OCI-LY1 (cell line): ENCODE data around the gene ZNHIT2.

ENCODE experiments used
- H2AFZ ChIP-seq: fragments of 200-600 bp; sonication (generic), shearing (Covaris generic); 2 replicates; pipeline ENCODE4 v1.6.0; 2014; ENCODE audit warnings: antibody characterized with exemption, mild to moderate bottlenecking, low read length
- H3F3A ChIP-seq: fragments of 200-600 bp; sonication (generic), shearing (Covaris generic); 2 replicates; pipeline ENCODE4 v1.6.0; 2014; ENCODE audit warnings: mild to moderate bottlenecking, antibody characterized with exemption, low read length, moderate library complexity; ENCODE audit not compliant: insufficient read depth
- H3K27ac ChIP-seq: fragments of 200-600 bp; sonication (generic); 2 replicates; pipeline ENCODE4 v1.5.1; 2014; ENCODE audit warnings: low read length, mixed run types, mild to moderate bottlenecking, low read depth; ENCODE audit not compliant: poor library complexity, severe bottlenecking
- H3K27me3 ChIP-seq: fragments of 200-600 bp; sonication (generic); 2 replicates; pipeline ENCODE4 v1.6.0; 2014; ENCODE audit warnings: antibody characterized with exemption, mild to moderate bottlenecking, low read length, moderate library complexity; ENCODE audit not compliant: insufficient read depth
- H3K36me3 ChIP-seq: fragments of 200-600 bp; sonication (generic); 2 replicates; pipeline ENCODE4 v1.6.1; 2014; ENCODE audit warnings: mild to moderate bottlenecking, antibody characterized with exemption, low read length, moderate library complexity, mixed read lengths; ENCODE audit not compliant: insufficient read depth
- H3K4me1 ChIP-seq: fragments of 200-600 bp; sonication (generic); 2 replicates; pipeline ENCODE4 v1.5.1; 2014; ENCODE audit warnings: mild to moderate bottlenecking, low read length, moderate library complexity; ENCODE audit not compliant: insufficient read depth, severe bottlenecking
- H3K4me2 ChIP-seq: fragments of 200-600 bp; sonication (generic), shearing (Covaris generic); 2 replicates; pipeline ENCODE4 v1.6.1; 2014; ENCODE audit warnings: low read length
- H3K4me3 ChIP-seq: fragments of 200-600 bp; sonication (generic); 2 replicates; pipeline ENCODE4 v1.5.1; 2014; ENCODE audit warnings: low read length, low read depth, mild to moderate bottlenecking, mixed read lengths; ENCODE audit not compliant: poor library complexity, severe bottlenecking
- H3K79me2 ChIP-seq: fragments of 200-600 bp; shearing (Covaris generic); 2 replicates; pipeline ENCODE4 v1.6.1; 2016; ENCODE audit warnings: mixed run types, low read length, mixed read lengths; ENCODE audit not compliant: insufficient read depth
- H3K9ac ChIP-seq: fragments of 200-600 bp; sonication (generic), shearing (Covaris generic); 2 replicates; pipeline ENCODE4 v1.6.1; 2014; ENCODE audit warnings: mild to moderate bottlenecking, low read length, mixed read lengths
- H3K9me2 ChIP-seq: fragments of 200-600 bp; sonication (generic), shearing (Covaris generic); 2 replicates; pipeline ENCODE4 v1.6.1; 2014; ENCODE audit warnings: low read depth, mild to moderate bottlenecking, low read length, mixed read lengths
- H3K9me3 ChIP-seq: fragments of 200-600 bp; shearing (Covaris generic); 2 replicates; pipeline ENCODE4 v1.6.1; 2014; ENCODE audit warnings: low read length, mixed read lengths
- H4K20me1 ChIP-seq: fragments of 200-600 bp; sonication (generic), shearing (Covaris generic); 2 replicates; pipeline ENCODE4 v1.6.0; 2016; ENCODE audit warnings: mild to moderate bottlenecking, low read length; ENCODE audit not compliant: insufficient read depth
- EZH2 ChIP-seq: fragments of 200-600 bp; sonication (generic), shearing (Covaris generic); IDR thresholded peaks from 2 replicates; pipeline ENCODE4 v1.8.0; 2017; ENCODE audit warnings: borderline replicate concordance, mixed run types, mild to moderate bottlenecking, antibody characterized with exemption, low read length, moderate library complexity, mixed read lengths
- TF ChIP-seq, protein P1 (sequence below): fragments of 200-600 bp; sonication (generic), shearing (Covaris generic); IDR thresholded peaks from 2 replicates; pipeline ENCODE4 v1.5.1; 2017; ENCODE audit warnings: mild to moderate bottlenecking, antibody characterized with exemption, low read length, moderate library complexity, mixed read lengths

ZNHIT2 gene

DNA sequence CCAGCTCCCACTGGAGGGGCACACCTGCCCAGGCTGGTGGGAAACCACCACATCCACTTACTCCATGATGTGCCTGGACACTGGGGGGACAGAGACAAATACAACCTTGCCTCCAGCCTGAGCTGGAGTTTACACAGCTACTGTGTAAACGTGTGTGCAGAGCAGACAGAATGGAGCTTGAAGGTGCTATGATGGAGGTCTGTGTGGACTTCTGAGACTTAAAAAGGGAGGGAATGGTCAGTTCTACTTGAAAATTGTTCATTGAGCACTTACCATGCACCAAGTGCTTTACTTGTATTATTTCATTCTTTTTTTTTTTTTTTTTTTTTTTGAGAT, 44.9 kb downstream of the ZNHIT2 start:
- H3K4me2 ChIP-seq, result peak overlapping the region; percentile 47; the same call in 1 of the 2 replicates
- H2AFZ ChIP-seq, result no peak overlapping the region
- TF ChIP-seq, protein P1, sequence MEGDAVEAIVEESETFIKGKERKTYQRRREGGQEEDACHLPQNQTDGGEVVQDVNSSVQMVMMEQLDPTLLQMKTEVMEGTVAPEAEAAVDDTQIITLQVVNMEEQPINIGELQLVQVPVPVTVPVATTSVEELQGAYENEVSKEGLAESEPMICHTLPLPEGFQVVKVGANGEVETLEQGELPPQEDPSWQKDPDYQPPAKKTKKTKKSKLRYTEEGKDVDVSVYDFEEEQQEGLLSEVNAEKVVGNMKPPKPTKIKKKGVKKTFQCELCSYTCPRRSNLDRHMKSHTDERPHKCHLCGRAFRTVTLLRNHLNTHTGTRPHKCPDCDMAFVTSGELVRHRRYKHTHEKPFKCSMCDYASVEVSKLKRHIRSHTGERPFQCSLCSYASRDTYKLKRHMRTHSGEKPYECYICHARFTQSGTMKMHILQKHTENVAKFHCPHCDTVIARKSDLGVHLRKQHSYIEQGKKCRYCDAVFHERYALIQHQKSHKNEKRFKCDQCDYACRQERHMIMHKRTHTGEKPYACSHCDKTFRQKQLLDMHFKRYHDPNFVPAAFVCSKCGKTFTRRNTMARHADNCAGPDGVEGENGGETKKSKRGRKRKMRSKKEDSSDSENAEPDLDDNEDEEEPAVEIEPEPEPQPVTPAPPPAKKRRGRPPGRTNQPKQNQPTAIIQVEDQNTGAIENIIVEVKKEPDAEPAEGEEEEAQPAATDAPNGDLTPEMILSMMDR, result no peak
- TF ChIP-seq EZH2, result no peak

DNA sequence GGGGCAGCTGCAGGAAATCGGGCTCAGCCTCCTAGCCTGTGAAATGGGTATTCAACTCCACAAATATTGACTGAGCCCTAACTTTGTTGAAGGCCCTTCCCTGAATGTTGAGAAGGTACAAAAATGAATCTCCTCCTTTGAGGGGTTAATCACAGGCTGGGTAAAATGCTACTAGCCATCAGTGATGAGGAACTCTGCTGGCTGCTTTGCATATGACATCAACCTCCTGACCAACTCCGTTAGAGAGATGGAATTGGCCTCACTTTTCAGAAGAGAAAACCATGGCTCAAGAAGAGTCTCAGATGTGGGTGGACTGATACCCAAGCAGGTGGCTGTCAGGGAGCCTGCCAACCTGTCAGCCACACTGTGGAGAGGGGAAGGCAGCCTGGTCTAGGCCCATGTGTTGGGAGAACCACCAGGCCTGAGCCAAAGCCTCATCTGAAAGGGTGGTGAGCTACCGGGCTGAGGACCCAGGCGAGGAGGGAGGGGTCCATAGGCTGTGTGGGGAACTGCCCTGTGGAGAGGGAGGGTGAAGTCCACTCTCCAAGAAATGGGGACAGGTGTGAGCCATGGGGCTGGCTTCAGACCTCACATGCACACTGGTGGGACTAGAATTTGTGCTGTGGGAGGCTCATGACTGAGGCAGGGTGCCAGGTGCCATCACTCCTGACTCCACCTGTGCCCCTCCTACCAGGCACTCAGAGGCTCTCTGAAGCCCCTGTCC, 45.4 kb downstream of the ZNHIT2 start:
- Histone ChIP-seq H3K27ac (peak overlapping the region; percentile 62), H3K79me2 (no peaks in the 10 kb centered on the region), H3K27me3 (no peaks in the 10 kb centered on the region), H3K9me3 (no peaks in the 10 kb centered on the region), H3K9ac (peak overlapping the region; percentile 21; the same call in 1 of the 2 replicates), H2AFZ (no peak overlapping the region), H3K4me2 (peak overlapping the region; percentile 47; the same call in 1 of the 2 replicates), H3K9me2 (no peaks in the 10 kb centered on the region), H3F3A (no peaks in the 10 kb centered on the region), H3K36me3 (peaks cover 18% of the 10 kb centered on the region), H3K4me1 (peaks cover 13% of the 10 kb centered on the region), H3K4me3 (no peak overlapping the region), H4K20me1 (no peaks in the 10 kb centered on the region)
- TF ChIP-seq, protein P1, result no peak
- no peak for TF ChIP-seq EZH2

More for the DNA sequence above, 44.9 kb downstream of the ZNHIT2 start:
- Histone ChIP-seq H3K9me3 (no peaks in the 10 kb centered on the region), H3K27me3 (no peaks in the 10 kb centered on the region), H3K79me2 (no peaks in the 10 kb centered on the region), H3K9ac (no peak overlapping the region; the same call in 1 of the 2 replicates), H3K27ac (no peak overlapping the region), H4K20me1 (no peaks in the 10 kb centered on the region), H3K4me1 (peaks cover 13% of the 10 kb centered on the region), H3K4me3 (no peak overlapping the region), H3K36me3 (peaks cover 23% of the 10 kb centered on the region), H3F3A (no peaks in the 10 kb centered on the region), H3K9me2 (no peaks in the 10 kb centered on the region)

DNA sequence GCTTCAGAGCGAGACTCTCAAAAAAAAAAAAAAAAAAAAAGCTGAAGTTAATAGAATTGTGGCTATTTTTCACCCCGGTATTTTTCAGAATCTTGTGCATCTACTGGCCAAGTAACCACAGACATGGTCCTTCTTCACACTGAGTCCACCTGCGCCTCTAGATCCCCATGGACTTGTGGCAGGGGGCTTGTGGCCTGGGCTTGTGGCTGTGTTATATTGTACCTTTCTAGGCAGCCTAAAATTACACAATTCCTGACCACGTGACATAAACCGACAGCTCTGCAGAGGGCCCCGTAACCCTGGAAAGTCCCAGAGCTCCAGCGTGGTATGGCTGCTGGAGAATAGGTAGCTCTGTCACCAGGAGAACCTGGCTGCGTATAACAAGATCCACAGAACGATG, 48.3 kb downstream of the ZNHIT2 start:
- no peak overlapping the region for H3K27ac ChIP-seq
- H3K9ac ChIP-seq, result no peak overlapping the region
- no peaks in the 10 kb centered on the region for H3K9me3 ChIP-seq
- H3K9me2 ChIP-seq, result no peaks in the 10 kb centered on the region
- H3K36me3 ChIP-seq, result no peaks in the 10 kb centered on the region; the same call in 1 of the 2 replicates
- H3K4me2 ChIP-seq, result no peak overlapping the region
- H2AFZ ChIP-seq, result no peak overlapping the region
- no peak overlapping the region for H3K4me3 ChIP-seq
- H3K4me1 ChIP-seq, result peaks cover 13% of the 10 kb centered on the region
- no peaks in the 10 kb centered on the region for H3F3A ChIP-seq
- no peaks in the 10 kb centered on the region for H3K79me2 ChIP-seq
- no peaks in the 10 kb centered on the region for H3K27me3 ChIP-seq
- TF ChIP-seq, protein P1, result no peak
- no peak for TF ChIP-seq EZH2
- no peaks in the 10 kb centered on the region for H4K20me1 ChIP-seq
